Activated naive CD4-positive, alpha-beta T cell treated with anti-CD3 and anti-CD28 coated beads, Interleukin-2, amount 50 U/mL, for 72 hours (primary cell): Measurements from ENCODE around the gene MYO1E. TPM values are rescaled to one million over a fixed set of nuclear protein-coding genes. Genes with fewer than 3 reads are reported as not detected.
"Not testable (repeated sequence)": the region's sequence is repeated elsewhere in the genome, so short reads cannot be mapped to it uniquely, and the experiment has no call there.

ENCODE experiments used
- ATAC-seq, 2 donors: fragments of 150-1000 bp; cut with Tn5 transposase; 2 replicates each; pipeline ENCODE4 v1.10.0; 2021; ENCODE audit warnings: mild to moderate bottlenecking in 2 of 2, moderate library complexity in 2 of 2
- DNase-seq, 2 donors: peaks; one replicate each; pipeline ENCODE4 v3.0.0; 2021 to 2022; ENCODE audit warnings: low spot score in 2 of 2
- H3K27ac Mint-ChIP-seq, 2 donors: one replicate each; pipeline ENCODE4 v1.8.0; 2022; ENCODE audit warnings: mild to moderate bottlenecking in 2 of 2, mixed read lengths in 2 of 2
- H3K36me3 Mint-ChIP-seq, 2 donors: one replicate each; pipeline ENCODE4 v1.8.0; 2022; ENCODE audit warnings: mixed read lengths in 2 of 2
- H3K9me3 Mint-ChIP-seq, 2 donors: one replicate each; pipeline ENCODE4 v1.8.0; 2022; ENCODE audit warnings: mixed read lengths in 2 of 2
- total RNA-seq, 2 donors: library from RNA; stranded (reverse); gene quantifications; one replicate each; pipeline ENCODE4 v1.2.3, GENCODE V29; 2022

Gene MYO1E
- total RNA-seq, 2 donors from 2014 or later: 2.1 to 42.0 TPM

- ATAC-seq: peak in 1 of 2 donors; percentile 39
- no peak for DNase-seq
- Mint-ChIP-seq H3K27ac (peak overlapping the region in 1 of 2 donors; percentile 85), H3K9me3 (no peaks in the 10 kb centered on the region), H3K36me3 (no peaks in the 10 kb centered on the region)
Measured at GRCh38 chr15:59170295-59171066, 202.2 kb downstream of the MYO1E start.

GRCh38 chr15:59169251-59169708, 203.4 kb downstream of the MYO1E start:
- no peak for DNase-seq
- no peaks in the 10 kb centered on the region for H3K9me3 Mint-ChIP-seq
- peak; percentile 68 to 70 for ATAC-seq
- H3K27ac Mint-ChIP-seq: peak overlapping the region; percentile 13 to 85
- no peaks in the 10 kb centered on the region for H3K36me3 Mint-ChIP-seq

- DNase-seq (no peak), ATAC-seq (no peak)
- no peak overlapping the region for H3K27ac Mint-ChIP-seq
- H3K9me3 Mint-ChIP-seq: no peaks in the 10 kb centered on the region
- H3K36me3 Mint-ChIP-seq: no peaks in the 10 kb centered on the region
Measured at GRCh38 chr15:59168536-59168935, 204.1 kb downstream of the MYO1E start.

GRCh38 chr15:59166601-59167265, 205.9 kb downstream of the MYO1E start:
- H3K9me3 Mint-ChIP-seq: no peaks in the 10 kb centered on the region
- H3K27ac Mint-ChIP-seq: peak overlapping the region in 1 of 2 donors; percentile 54
- no peaks in the 10 kb centered on the region for H3K36me3 Mint-ChIP-seq
- no peak for DNase-seq
- ATAC-seq: no peak

- DNase-seq (no peak), ATAC-seq (no peak)
- Mint-ChIP-seq H3K27ac (peak overlapping the region; percentile 54 to 61), H3K36me3 (no peaks in the 10 kb centered on the region), H3K9me3 (no peaks in the 10 kb centered on the region)
Measured at GRCh38 chr15:59166166-59166565, 206.5 kb downstream of the MYO1E start.

- H3K36me3 Mint-ChIP-seq: no peaks in the 10 kb centered on the region
- H3K9me3 Mint-ChIP-seq: no peaks in the 10 kb centered on the region
- ATAC-seq (peak in 1 of 2 donors; percentile 45), DNase-seq (no peak)
- H3K27ac Mint-ChIP-seq: peak overlapping the region; percentile 54 to 61
Measured at GRCh38 chr15:59165726-59166125, 206.9 kb downstream of the MYO1E start.

GRCh38 chr15:59162080-59162479, 210.6 kb downstream of the MYO1E start:
- not testable (repeated sequence) for H3K9me3 Mint-ChIP-seq, H3K27ac Mint-ChIP-seq, ATAC-seq, DNase-seq, H3K36me3 Mint-ChIP-seq

GRCh38 chr15:59160880-59161593, 211.6 kb downstream of the MYO1E start:
- Mint-ChIP-seq H3K27ac (no peak overlapping the region), H3K9me3 (no peaks in the 10 kb centered on the region), H3K36me3 (no peaks in the 10 kb centered on the region)
- ATAC-seq (peak in 1 of 2 donors; percentile 49), DNase-seq (peak in 1 of 2 donors; percentile 23)

- no peak overlapping the region for H3K27ac Mint-ChIP-seq
- no peaks in the 10 kb centered on the region for H3K36me3 Mint-ChIP-seq
- ATAC-seq: no peak
- H3K9me3 Mint-ChIP-seq: no peaks in the 10 kb centered on the region
- no peak for DNase-seq
Measured at GRCh38 chr15:59159210-59159609, 213.5 kb downstream of the MYO1E start.

- no peak for ATAC-seq
- DNase-seq: no peak
- no peaks in the 10 kb centered on the region for H3K36me3 Mint-ChIP-seq
- H3K27ac Mint-ChIP-seq: peak overlapping the region in 1 of 2 donors; percentile 74
- H3K9me3 Mint-ChIP-seq: no peaks in the 10 kb centered on the region
Measured at GRCh38 chr15:59158701-59159034, 214.0 kb downstream of the MYO1E start.

- ATAC-seq: no peak
- H3K36me3 Mint-ChIP-seq: no peaks in the 10 kb centered on the region
Measured at GRCh38 chr15:59157840-59158700, 214.6 kb downstream of the MYO1E start.

GRCh38 chr15:59157396-59157795, 215.3 kb downstream of the MYO1E start:
- ATAC-seq: no peak
- no peak for DNase-seq
- no peak overlapping the region for H3K27ac Mint-ChIP-seq
- H3K9me3 Mint-ChIP-seq: no peaks in the 10 kb centered on the region
- H3K36me3 Mint-ChIP-seq: no peaks in the 10 kb centered on the region

More at GRCh38 chr15:59157840-59158700, 214.6 kb downstream of the MYO1E start:
- no peaks in the 10 kb centered on the region for H3K9me3 Mint-ChIP-seq
- DNase-seq: no peak
- H3K27ac Mint-ChIP-seq: no peak overlapping the region

- no peak overlapping the region for H3K27ac Mint-ChIP-seq
- no peaks in the 10 kb centered on the region for H3K36me3 Mint-ChIP-seq
- DNase-seq (no peak), ATAC-seq (no peak)
- H3K9me3 Mint-ChIP-seq: no peaks in the 10 kb centered on the region
Measured at GRCh38 chr15:59155431-59155830, 217.2 kb downstream of the MYO1E start.

- ATAC-seq (no peak), DNase-seq (no peak)
- no peak overlapping the region for H3K27ac Mint-ChIP-seq
- H3K9me3 Mint-ChIP-seq: no peaks in the 10 kb centered on the region
- H3K36me3 Mint-ChIP-seq: no peaks in the 10 kb centered on the region
Measured at GRCh38 chr15:59154243-59154642, 218.4 kb downstream of the MYO1E start.

GRCh38 chr15:59153466-59153865, 219.2 kb downstream of the MYO1E start:
- DNase-seq (no peak), ATAC-seq (no peak)
- H3K9me3 Mint-ChIP-seq: no peaks in the 10 kb centered on the region
- no peaks in the 10 kb centered on the region for H3K36me3 Mint-ChIP-seq
- no peak overlapping the region for H3K27ac Mint-ChIP-seq

GRCh38 chr15:59152694-59153450, 219.8 kb downstream of the MYO1E start:
- no peaks in the 10 kb centered on the region for H3K36me3 Mint-ChIP-seq
- no peaks in the 10 kb centered on the region for H3K9me3 Mint-ChIP-seq
- ATAC-seq: no peak
- peak overlapping the region in 1 of 2 donors; percentile 69 for H3K27ac Mint-ChIP-seq
- DNase-seq: no peak
